SU-DHL-6 (cell line): ENCODE measurements around the gene WNK1.
A peak's percentile ranks its signal among the peaks of the same experiment; 100 is the strongest.

Source experiments
- H2AFZ ChIP-seq: fragments of 200-600 bp; sonication (generic); 2 replicates; pipeline ENCODE4 v1.6.1; 2014; ENCODE audit warnings: low read depth, mild to moderate bottlenecking, moderate library complexity, mixed read lengths, antibody characterized with exemption, low read length; ENCODE audit not compliant: severe bottlenecking
- H3F3A ChIP-seq: fragments of 200-600 bp; shearing (Covaris generic); 2 replicates; pipeline ENCODE4 v1.6.0; 2016; ENCODE audit warnings: antibody characterized with exemption, mild to moderate bottlenecking; ENCODE audit not compliant: insufficient read depth
- H3K27ac ChIP-seq: fragments of 200-600 bp; sonication (generic); 2 replicates; pipeline ENCODE4 v1.5.1; 2016; ENCODE audit warnings: low read depth, mild to moderate bottlenecking, low read length, moderate library complexity, mixed read lengths
- H3K27me3 ChIP-seq: fragments of 200-600 bp; sonication (generic), shearing (Covaris generic); 2 replicates; pipeline ENCODE4 v1.6.0; 2014; ENCODE audit warnings: mild to moderate bottlenecking, low read length
- H3K36me3 ChIP-seq: fragments of 200-600 bp; sonication (generic); 2 replicates; pipeline ENCODE4 v1.6.1; 2014; ENCODE audit warnings: mild to moderate bottlenecking, low read length, mixed read lengths
- H3K4me2 ChIP-seq: fragments of 300-600, 200-600 bp; shearing (Covaris generic), sonication (generic); 2 replicates; pipeline ENCODE4 v1.6.0; 2014; ENCODE audit warnings: low read length, low read depth, mild to moderate bottlenecking; ENCODE audit not compliant: poor library complexity, severe bottlenecking
- H3K4me3 ChIP-seq: fragments of 200-600 bp; sonication (generic); 2 replicates; pipeline ENCODE4 v1.5.1; 2014; ENCODE audit warnings: antibody characterized with exemption, low read length, mild to moderate bottlenecking, mixed read lengths; ENCODE audit not compliant: insufficient read depth, poor library complexity, severe bottlenecking
- H3K79me2 ChIP-seq: fragments of 200-600 bp; sonication (generic); 2 replicates; pipeline ENCODE4 v1.6.1; 2014; ENCODE audit warnings: mild to moderate bottlenecking, low read length, moderate library complexity; ENCODE audit not compliant: insufficient read depth
- H3K9ac ChIP-seq: fragments of 200-600 bp; sonication (generic); 2 replicates; pipeline ENCODE4 v1.7.0; 2014; ENCODE audit warnings: mild to moderate bottlenecking, low read length
- H3K9me2 ChIP-seq: fragments of 200-600 bp; sonication (generic); replicated peaks from 2 replicates; pipeline ENCODE4 v1.6.1; 2014; ENCODE audit warnings: low read length; ENCODE audit not compliant: insufficient read depth
- H3K9me3 ChIP-seq: fragments of 200-600 bp; sonication (generic); 2 replicates; pipeline ENCODE4 v1.6.1; 2014; ENCODE audit warnings: low read length, mixed read lengths; ENCODE audit not compliant: insufficient read depth
- H4K20me1 ChIP-seq: fragments of 200-600 bp; sonication (generic); 2 replicates; pipeline ENCODE4 v1.6.1; 2014; ENCODE audit warnings: low read depth, mild to moderate bottlenecking, antibody characterized with exemption, low read length, moderate library complexity, mixed read lengths
- EZH2phosphoT487 ChIP-seq: fragments of 200-600 bp; sonication (generic), shearing (Covaris generic); conservative IDR thresholded peaks from 2 replicates; pipeline ENCODE4 v1.6.1; 2018; ENCODE audit warnings: mild to moderate bottlenecking, antibody characterized with exemption, low read length, moderate library complexity, mixed read lengths
- TF ChIP-seq, protein P1 (sequence below): fragments of 200-600 bp; sonication (generic); IDR thresholded peaks from one replicate; pipeline ENCODE4 v1.5.1; 2017; ENCODE audit warnings: antibody characterized with exemption, mild to moderate bottlenecking, low read length, moderate library complexity; ENCODE audit not compliant: insufficient read depth, poor library complexity, severe bottlenecking

The WNK1 gene

GRCh38 chr12:718756-719102 is 33.6 kb upstream of the WNK1 start:
- no peaks in the 10 kb centered on the region for H4K20me1 ChIP-seq
- peak overlapping the region; percentile 42 for H3K4me2 ChIP-seq
- no peak for TF ChIP-seq EZH2phosphoT487
- TF ChIP-seq, protein P1, sequence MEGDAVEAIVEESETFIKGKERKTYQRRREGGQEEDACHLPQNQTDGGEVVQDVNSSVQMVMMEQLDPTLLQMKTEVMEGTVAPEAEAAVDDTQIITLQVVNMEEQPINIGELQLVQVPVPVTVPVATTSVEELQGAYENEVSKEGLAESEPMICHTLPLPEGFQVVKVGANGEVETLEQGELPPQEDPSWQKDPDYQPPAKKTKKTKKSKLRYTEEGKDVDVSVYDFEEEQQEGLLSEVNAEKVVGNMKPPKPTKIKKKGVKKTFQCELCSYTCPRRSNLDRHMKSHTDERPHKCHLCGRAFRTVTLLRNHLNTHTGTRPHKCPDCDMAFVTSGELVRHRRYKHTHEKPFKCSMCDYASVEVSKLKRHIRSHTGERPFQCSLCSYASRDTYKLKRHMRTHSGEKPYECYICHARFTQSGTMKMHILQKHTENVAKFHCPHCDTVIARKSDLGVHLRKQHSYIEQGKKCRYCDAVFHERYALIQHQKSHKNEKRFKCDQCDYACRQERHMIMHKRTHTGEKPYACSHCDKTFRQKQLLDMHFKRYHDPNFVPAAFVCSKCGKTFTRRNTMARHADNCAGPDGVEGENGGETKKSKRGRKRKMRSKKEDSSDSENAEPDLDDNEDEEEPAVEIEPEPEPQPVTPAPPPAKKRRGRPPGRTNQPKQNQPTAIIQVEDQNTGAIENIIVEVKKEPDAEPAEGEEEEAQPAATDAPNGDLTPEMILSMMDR, result no peak
- H3K27me3 ChIP-seq, result no peaks in the 10 kb centered on the region
- no peaks in the 10 kb centered on the region; the same call in 1 of the 2 replicates for H3F3A ChIP-seq
- no peaks in the 10 kb centered on the region for H3K79me2 ChIP-seq
- H3K9ac ChIP-seq, result no peak overlapping the region; the same call in 1 of the 2 replicates
- H3K4me3 ChIP-seq, result no peak overlapping the region
- peak overlapping the region; percentile 87 for H2AFZ ChIP-seq
- H3K27ac ChIP-seq, result no peak overlapping the region
- no peaks in the 10 kb centered on the region for H3K9me3 ChIP-seq
- no peaks in the 10 kb centered on the region for H3K36me3 ChIP-seq
- H3K9me2 ChIP-seq, result no peaks in the 10 kb centered on the region

DNA sequence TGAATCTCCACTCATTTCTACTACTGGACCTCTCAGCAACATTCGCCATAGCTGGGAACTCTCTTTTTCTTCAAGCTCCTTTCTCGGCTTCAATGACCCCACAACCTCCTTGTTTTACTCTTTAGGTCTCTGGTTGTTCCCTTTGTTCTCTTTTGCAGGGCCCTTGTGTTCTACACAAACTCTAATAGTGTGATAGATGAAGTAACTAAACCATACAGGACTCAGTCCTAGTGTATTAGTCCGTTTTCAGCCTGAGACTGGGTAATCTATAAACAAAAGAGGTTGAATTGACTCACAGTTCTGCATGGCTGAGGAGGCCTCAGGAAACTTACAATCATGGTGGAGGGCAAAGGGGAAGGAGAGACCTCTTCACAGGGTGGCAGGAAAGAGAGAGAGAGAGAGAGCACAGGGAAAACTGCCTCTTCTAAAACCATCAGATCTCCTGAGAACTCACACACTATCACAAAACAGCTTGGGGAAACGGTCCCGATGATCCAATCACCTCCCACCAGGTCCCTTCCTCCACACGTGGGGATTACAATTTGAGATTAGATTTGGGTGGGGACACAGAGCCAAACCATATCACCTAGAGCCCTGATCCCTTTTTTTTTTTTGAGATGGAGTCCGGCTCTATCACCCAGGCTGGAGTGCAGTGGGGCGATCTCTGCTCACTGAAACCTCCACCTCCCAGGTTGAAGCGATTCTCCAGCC is 32.0 kb upstream of the WNK1 start:
- Histone ChIP-seq H3K4me2 (peak overlapping the region; percentile 42), H2AFZ (peak overlapping the region; percentile 63)

DNA sequence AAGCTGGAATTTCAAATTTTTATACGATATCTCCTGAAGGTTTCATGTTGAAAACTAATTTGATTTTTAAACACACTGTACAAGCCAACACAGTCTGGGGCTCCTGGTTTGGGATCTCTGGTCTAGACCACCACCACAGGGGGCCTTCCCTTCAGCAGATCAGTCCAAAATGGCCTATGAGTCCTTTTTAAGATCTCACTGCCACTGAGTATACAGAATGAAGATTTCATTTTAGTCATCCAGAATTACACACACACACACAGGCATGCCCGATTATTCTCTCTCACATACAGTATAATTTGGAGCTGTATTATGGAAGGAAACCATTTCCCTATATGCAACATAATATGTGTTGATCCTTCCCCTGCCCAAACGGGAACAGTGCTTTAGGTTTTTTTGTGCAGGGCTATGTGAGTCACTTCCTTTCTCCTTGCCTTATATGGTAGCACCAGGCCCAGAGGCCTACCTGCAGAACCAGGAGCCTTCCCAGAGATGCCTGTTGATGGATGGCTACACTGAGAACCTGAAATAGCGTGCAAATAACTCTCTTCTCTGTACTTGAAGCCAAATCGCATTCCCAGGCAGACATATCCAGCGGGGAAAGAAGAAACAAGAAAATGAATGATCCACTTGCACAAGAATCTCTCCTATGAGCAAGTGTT is 28.1 kb upstream of the WNK1 start:
- Histone ChIP-seq H4K20me1 (no peaks in the 10 kb centered on the region), H3K36me3 (no peaks in the 10 kb centered on the region), H3F3A (no peaks in the 10 kb centered on the region; the same call in 1 of the 2 replicates), H3K9ac (no peak overlapping the region), H2AFZ (peak overlapping the region; percentile 46), H3K4me2 (no peak overlapping the region), H3K79me2 (no peaks in the 10 kb centered on the region), H3K9me3 (no peaks in the 10 kb centered on the region), H3K4me3 (no peak overlapping the region), H3K27me3 (no peaks in the 10 kb centered on the region), H3K27ac (no peak overlapping the region), H3K9me2 (no peaks in the 10 kb centered on the region)
- TF ChIP-seq, protein P1, result no peak
- TF ChIP-seq EZH2phosphoT487, result no peak

More for the DNA sequence above, 32.0 kb upstream of the WNK1 start:
- TF ChIP-seq, protein P1, result no peak
- TF ChIP-seq EZH2phosphoT487, result no peak
- Histone ChIP-seq H3F3A (no peaks in the 10 kb centered on the region; the same call in 1 of the 2 replicates), H3K27ac (no peak overlapping the region), H3K27me3 (no peaks in the 10 kb centered on the region), H3K4me3 (no peak overlapping the region), H4K20me1 (no peaks in the 10 kb centered on the region), H3K9me2 (no peaks in the 10 kb centered on the region), H3K36me3 (no peaks in the 10 kb centered on the region), H3K9me3 (no peaks in the 10 kb centered on the region), H3K79me2 (no peaks in the 10 kb centered on the region), H3K9ac (no peak overlapping the region)
